WTC11 (cell line): Measurements from ENCODE around the gene ZDHHC7. TPM values are rescaled to one million over a fixed set of nuclear protein-coding genes. Genes with fewer than 3 reads are reported as not detected.

Experiments
- ATAC-seq: fragments of 200-7000 bp; cut with Tn5 transposase; 2 replicates; pipeline ENCODE4 v1.10.0; 2021; ENCODE audit warnings: mild to moderate bottlenecking, moderate library complexity
- CTCF ChIA-PET: fragments of 300-600 bp; sonication (Branson Sonifier 250); formaldehyde crosslinking; loops from one replicate; lab custom pipeline; 2021; ENCODE audit warnings: antibody characterized with exemption; lab: Charles Lee
- POLR2A ChIA-PET: fragments of 350-600 bp; sonication (Branson Sonifier 250); formaldehyde crosslinking; loops from one replicate; lab custom pipeline; 2021; ENCODE audit warnings: antibody characterized with exemption; lab: Charles Lee
- DNase-seq: peaks from one replicate; pipeline ENCODE4 v3.0.0; 2021; ENCODE audit warnings: low spot score
- H3K27ac Mint-ChIP-seq: 2 replicates; pipeline ENCODE4 v1.8.0; 2021; ENCODE audit warnings: mixed read lengths
- H3K27me3 Mint-ChIP-seq: 2 replicates; pipeline ENCODE4 v1.8.0; 2021; ENCODE audit warnings: low read depth, mild to moderate bottlenecking, moderate library complexity, mixed read lengths
- H3K36me3 Mint-ChIP-seq: 2 replicates; pipeline ENCODE4 v1.8.0; 2021; ENCODE audit warnings: mixed read lengths
- H3K4me1 Mint-ChIP-seq: 2 replicates; pipeline ENCODE4 v1.8.0; 2022; ENCODE audit warnings: mixed read lengths
- H3K4me3 Mint-ChIP-seq: 2 replicates; pipeline ENCODE4 v1.8.0; 2021; ENCODE audit warnings: mild to moderate bottlenecking, moderate library complexity, mixed read lengths
- H3K9me3 Mint-ChIP-seq: 2 replicates; pipeline ENCODE4 v1.8.0; 2021; ENCODE audit warnings: mixed read lengths
- ARID4B ChIP-seq: sonication (generic); formaldehyde crosslinking; IDR thresholded peaks from 2 replicates; pipeline ENCODE4 v1.8.0; 2023; ENCODE audit warnings: missing genetic modification reagents, mild to moderate bottlenecking, borderline replicate concordance
- E2F1 ChIP-seq: sonication (generic); formaldehyde crosslinking; IDR thresholded peaks from 2 replicates; pipeline ENCODE4 v1.8.0; 2022; ENCODE audit warnings: mild to moderate bottlenecking, missing genetic modification reagents
- E2F5 ChIP-seq: sonication (generic); formaldehyde crosslinking; IDR thresholded peaks from 2 replicates; pipeline ENCODE4 v1.8.1; 2022; ENCODE audit warnings: mild to moderate bottlenecking, moderate library complexity, missing genetic modification reagents
- ETV6 ChIP-seq: sonication (generic); formaldehyde crosslinking; IDR thresholded peaks from 2 replicates; pipeline ENCODE4 v1.8.1; 2022; ENCODE audit warnings: mild to moderate bottlenecking, missing genetic modification reagents
- FOXP1 ChIP-seq: sonication (generic); formaldehyde crosslinking; IDR thresholded peaks from 2 replicates; pipeline ENCODE4 v1.8.0; 2022; ENCODE audit warnings: missing genetic modification reagents, mild to moderate bottlenecking, moderate library complexity, borderline replicate concordance
- GABPB1 ChIP-seq: sonication (generic); formaldehyde crosslinking; IDR thresholded peaks from 2 replicates; pipeline ENCODE4 v1.8.1; 2023; ENCODE audit warnings: mild to moderate bottlenecking, missing genetic modification reagents
- HMGXB4 ChIP-seq: sonication (generic); formaldehyde crosslinking; IDR thresholded peaks from 2 replicates; pipeline ENCODE4 v1.8.1; 2023; ENCODE audit warnings: mild to moderate bottlenecking, moderate library complexity, missing genetic modification reagents
- IRF1 ChIP-seq: sonication (generic); formaldehyde crosslinking; IDR thresholded peaks from 2 replicates; pipeline ENCODE4 v1.8.0; 2023; ENCODE audit warnings: missing genetic modification reagents
- JAZF1 ChIP-seq: fragments of 250-450 bp; sonication (Bioruptor Pico); IDR thresholded peaks from 2 replicates; pipeline ENCODE4 v1.9.0; 2021; ENCODE audit warnings: moderate library complexity, mild to moderate bottlenecking, inconsistent platforms
- RELA ChIP-seq: sonication (generic); formaldehyde crosslinking; IDR thresholded peaks from 2 replicates; pipeline ENCODE4 v1.8.1; 2022; ENCODE audit warnings: missing genetic modification reagents, mild to moderate bottlenecking, borderline replicate concordance
- TEAD4 ChIP-seq: sonication (generic); formaldehyde crosslinking; IDR thresholded peaks from 2 replicates; pipeline ENCODE4 v1.8.0; 2022; ENCODE audit warnings: mild to moderate bottlenecking, missing genetic modification reagents
- ZBTB21 ChIP-seq: sonication (generic); formaldehyde crosslinking; IDR thresholded peaks from 2 replicates; pipeline ENCODE4 v1.8.1; 2023; ENCODE audit warnings: mild to moderate bottlenecking, missing genetic modification reagents, borderline replicate concordance
- ZNF232 ChIP-seq: sonication (generic); formaldehyde crosslinking; IDR thresholded peaks from 2 replicates; pipeline ENCODE4 v1.8.0; 2022; ENCODE audit warnings: mild to moderate bottlenecking, missing genetic modification reagents
- ZNF425 ChIP-seq: fragments of 250-450 bp; sonication (Bioruptor Pico); conservative IDR thresholded peaks from 2 replicates; pipeline ENCODE4 v1.9.0; 2021; ENCODE audit warnings: mild to moderate bottlenecking
- ZNF671 ChIP-seq: fragments of 250-450 bp; sonication (Bioruptor Pico); IDR thresholded peaks from 2 replicates; pipeline ENCODE4 v1.8.0; 2021; ENCODE audit warnings: mild to moderate bottlenecking
- total RNA-seq: library from RNA; stranded (reverse); gene quantifications from 3 replicates; pipeline ENCODE4 v1.2.3, GENCODE V29; 2021

Gene ZDHHC7
- total RNA-seq, 1 experiment from 2014 or later = 38.7 TPM

- DNase-seq = no peak
- Mint-ChIP-seq H3K36me3 (no peaks in the 10 kb centered on the region), H3K9me3 (no peaks in the 10 kb centered on the region), H3K27ac (no peak overlapping the region), H3K4me3 (peak overlapping the region; percentile 75), H3K4me1 (peaks cover 27% of the 10 kb centered on the region), H3K27me3 (peaks cover 32% of the 10 kb centered on the region)
- no peak for TF ChIP-seq IRF1
- TF ChIP-seq ETV6 (CRISPR knock-in tag) = no peak
- TF ChIP-seq E2F1 (CRISPR knock-in tag) = no peak
- no peak for TF ChIP-seq ZNF232 (CRISPR knock-in tag)
- ATAC-seq = peak; percentile 8; the same call in 1 of the 2 replicates
- ChIA-PET CTCF (interaction anchor here (0.9 to 3.0 kb wide), 12 partner anchors 9 to 326 kb away, joined by 3 to 26 read pairs (median 4); no protein-coding TSS in a partner anchor), POLR2A (interaction anchor here (1.1 kb wide), 1 partner anchor 53 kb away, joined by 3 read pairs; no protein-coding TSS in a partner anchor)
These were observed 17.5 kb upstream of the ZDHHC7 start for GRCh38 chr16:85028685-85029407.

- H3K4me1 Mint-ChIP-seq = peaks cover 24% of the 10 kb centered on the region
- no peak overlapping the region for H3K27ac Mint-ChIP-seq
- ChIA-PET CTCF (interaction anchor here (0.6 to 3.0 kb wide), 16 partner anchors 10 to 1074 kb away, joined by 3 to 26 read pairs (median 4); no protein-coding TSS in a partner anchor), POLR2A (interaction anchor here (1.1 kb wide), 1 partner anchor 53 kb away, joined by 3 read pairs; no protein-coding TSS in a partner anchor)
- DNase-seq (no peak), ATAC-seq (peak; percentile 43)
- no peak for TF ChIP-seq ZBTB21 (CRISPR knock-in tag)
- 0 out of 2 replicates have a peak, but pooled peaks have one; percentile 37 for TF ChIP-seq FOXP1
- H3K36me3 Mint-ChIP-seq = no peaks in the 10 kb centered on the region
- peaks cover 32% of the 10 kb centered on the region for H3K27me3 Mint-ChIP-seq
- no peaks in the 10 kb centered on the region for H3K9me3 Mint-ChIP-seq
- peak overlapping the region; percentile 75 for H3K4me3 Mint-ChIP-seq
These were observed 16.8 kb upstream of the ZDHHC7 start for GRCh38 chr16:85027958-85028684.

GRCh38 chr16:85027349-85027957 lies 16.1 kb upstream of the ZDHHC7 start, which contains the start of gene KIAA0513:
Gene KIAA0513 (plus strand): TSS chr16:85027795. CDS start chr16:85067072, 39,277 bp downstream.
- H3K36me3 Mint-ChIP-seq = no peaks in the 10 kb centered on the region
- peaks cover 21% of the 10 kb centered on the region for H3K4me1 Mint-ChIP-seq
- H3K27me3 Mint-ChIP-seq = peaks cover 32% of the 10 kb centered on the region
- peak within 1 kb of the TSS; percentile 78 for H3K4me3 Mint-ChIP-seq
- no peaks in the 10 kb centered on the region for H3K9me3 Mint-ChIP-seq
- peak; percentile 91 for DNase-seq
- CTCF ChIA-PET = interaction anchor here (0.6 to 3.0 kb wide), 19 partner anchors 9 to 1073 kb away, joined by 3 to 26 read pairs (median 3); no protein-coding TSS in a partner anchor
- POLR2A ChIA-PET = interaction anchor here (1.1 kb wide), 1 partner anchor 54 kb away, joined by 3 read pairs; no protein-coding TSS in a partner anchor
- H3K27ac Mint-ChIP-seq = no peak within 1 kb of the TSS
- ATAC-seq = peak; percentile 86
- TF ChIP-seq HMGXB4 (CRISPR knock-in tag) = no peak
- TF ChIP-seq ZNF425 (CRISPR knock-in tag) = no peak
- peak; percentile 37; the same call in 1 of the 2 replicates for TF ChIP-seq ARID4B (CRISPR knock-in tag)
- no peak for TF ChIP-seq TEAD4 (CRISPR knock-in tag)
- TF ChIP-seq E2F5 (CRISPR knock-in tag) = peak; percentile 80
- no peak for TF ChIP-seq ZNF671
- TF ChIP-seq ETV6 (CRISPR knock-in tag) = peak; percentile 13; the same call in 1 of the 2 replicates
- 0 out of 2 replicates have a peak, but pooled peaks have one; percentile 45 for TF ChIP-seq GABPB1 (CRISPR knock-in tag)
- no peak for TF ChIP-seq JAZF1 (CRISPR knock-in tag)
- no peak for TF ChIP-seq RELA
